ENCODE results near the gene SUSD2. TPM values are rescaled to one million over a fixed set of nuclear protein-coding genes. Genes with fewer than 3 reads are reported as not detected.
A peak's percentile ranks its signal among the peaks of the same experiment; 100 is the strongest.

SUSD2 gene
- total RNA-seq, 4 donors from 2014 or later: 5.1 to 41.4 (median 29.0) TPM

- 82% methylated on average over 14 of the region's 14 CpGs for WGBS
- no peak overlapping the region for H3K27ac ChIP-seq
- H3K27me3 ChIP-seq: no peaks in the 10 kb centered on the region
- H3K36me3 ChIP-seq: no peaks in the 10 kb centered on the region
- DNase-seq (ENCODE audit: low spot score in 2 of 2): peak in 1 of 2 donors; percentile 60
- no peak for TF ChIP-seq CTCF (IDR thresholded peaks at IDR 0.05)
- TF ChIP-seq POLR2A (IDR thresholded peaks at IDR 0.05): no peak
- TF ChIP-seq POLR2AphosphoS5 (IDR thresholded peaks at IDR 0.05): no peak
- no peak for TF ChIP-seq EP300 (IDR thresholded peaks at IDR 0.05)
- H3K4me1 ChIP-seq: peaks cover 17% of the 10 kb centered on the region
- no peak overlapping the region for H3K4me3 ChIP-seq
- H3K9me3 ChIP-seq: no peaks in the 10 kb centered on the region
These were observed 8.9 kb downstream of the SUSD2 start for GRCh38 chr22:24190159-24190540.

- peaks cover 21% of the 10 kb centered on the region for H3K4me1 ChIP-seq
- H3K4me3 ChIP-seq: no peak overlapping the region
- no peak overlapping the region for H3K27ac ChIP-seq
- WGBS: 84% methylated on average over 8 of the region's 8 CpGs
- peak in 1 of 2 donors; percentile 62 for DNase-seq (ENCODE audit: low spot score in 2 of 2)
- H3K36me3 ChIP-seq: no peaks in the 10 kb centered on the region
- TF ChIP-seq POLR2A (IDR thresholded peaks at IDR 0.05): no peak
- TF ChIP-seq POLR2AphosphoS5 (IDR thresholded peaks at IDR 0.05): no peak
- no peak for TF ChIP-seq EP300 (IDR thresholded peaks at IDR 0.05)
- TF ChIP-seq CTCF (IDR thresholded peaks at IDR 0.05): no peak
- H3K9me3 ChIP-seq: no peaks in the 10 kb centered on the region
- no peaks in the 10 kb centered on the region for H3K27me3 ChIP-seq
These were observed 9.4 kb downstream of the SUSD2 start for GRCh38 chr22:24190596-24191208.

GRCh38 chr22:24191381-24191841 is 10.1 kb downstream of the SUSD2 start:
- DNase-seq (ENCODE audit: low spot score in 2 of 2): peak in 1 of 2 donors; percentile 65
- H3K4me3 ChIP-seq: no peak overlapping the region
- WGBS: 84% methylated on average over 11 of the region's 12 CpGs

GRCh38 chr22:24191893-24192292 is 10.6 kb downstream of the SUSD2 start:
- no peak overlapping the region for H3K27ac ChIP-seq
- H3K36me3 ChIP-seq: no peaks in the 10 kb centered on the region
- no peaks in the 10 kb centered on the region for H3K9me3 ChIP-seq
- no peaks in the 10 kb centered on the region for H3K27me3 ChIP-seq
- DNase-seq (ENCODE audit: low spot score in 2 of 2): no peak
- WGBS: 84% methylated on average over 5 of the region's 5 CpGs
- peaks cover 31% of the 10 kb centered on the region for H3K4me1 ChIP-seq
- TF ChIP-seq CTCF (IDR thresholded peaks at IDR 0.05) (no peak), EP300 (IDR thresholded peaks at IDR 0.05) (no peak), POLR2AphosphoS5 (IDR thresholded peaks at IDR 0.05) (no peak), POLR2A (IDR thresholded peaks at IDR 0.05) (no peak)
- no peak overlapping the region for H3K4me3 ChIP-seq

More at GRCh38 chr22:24191381-24191841, 10.1 kb downstream of the SUSD2 start:
- TF ChIP-seq EP300 (IDR thresholded peaks at IDR 0.05) (no peak), POLR2AphosphoS5 (IDR thresholded peaks at IDR 0.05) (no peak), POLR2A (IDR thresholded peaks at IDR 0.05) (no peak), CTCF (IDR thresholded peaks at IDR 0.05) (no peak)
- Histone ChIP-seq H3K9me3 (no peaks in the 10 kb centered on the region), H3K36me3 (no peaks in the 10 kb centered on the region), H3K4me1 (peaks cover 28% of the 10 kb centered on the region), H3K27me3 (no peaks in the 10 kb centered on the region), H3K27ac (no peak overlapping the region)

GRCh38 chr22:24198682-24199052 is 17.4 kb downstream of the SUSD2 start:
- no peak overlapping the region for H3K27ac ChIP-seq
- no peaks in the 10 kb centered on the region for H3K36me3 ChIP-seq
- no peak for DNase-seq (ENCODE audit: low spot score in 2 of 2)
- H3K4me3 ChIP-seq: no peak overlapping the region
- 90% methylated on average over 6 of the region's 6 CpGs for WGBS
- no peaks in the 10 kb centered on the region for H3K9me3 ChIP-seq
- TF ChIP-seq POLR2A (IDR thresholded peaks at IDR 0.05): no peak
- no peak for TF ChIP-seq POLR2AphosphoS5 (IDR thresholded peaks at IDR 0.05)
- no peak for TF ChIP-seq EP300 (IDR thresholded peaks at IDR 0.05)
- TF ChIP-seq CTCF (IDR thresholded peaks at IDR 0.05): no peak
- no peaks in the 10 kb centered on the region for H3K27me3 ChIP-seq
- peaks cover 31% of the 10 kb centered on the region for H3K4me1 ChIP-seq

Data from suprapubic skin (tissue), 4 donors.